ENCODE results near the gene TMEM129. TPM values are rescaled to one million over a fixed set of nuclear protein-coding genes. Genes with fewer than 3 reads are reported as not detected.

The TMEM129 gene
- total RNA-seq, 1 experiment from 2014 or later = 41.2 TPM

DNA sequence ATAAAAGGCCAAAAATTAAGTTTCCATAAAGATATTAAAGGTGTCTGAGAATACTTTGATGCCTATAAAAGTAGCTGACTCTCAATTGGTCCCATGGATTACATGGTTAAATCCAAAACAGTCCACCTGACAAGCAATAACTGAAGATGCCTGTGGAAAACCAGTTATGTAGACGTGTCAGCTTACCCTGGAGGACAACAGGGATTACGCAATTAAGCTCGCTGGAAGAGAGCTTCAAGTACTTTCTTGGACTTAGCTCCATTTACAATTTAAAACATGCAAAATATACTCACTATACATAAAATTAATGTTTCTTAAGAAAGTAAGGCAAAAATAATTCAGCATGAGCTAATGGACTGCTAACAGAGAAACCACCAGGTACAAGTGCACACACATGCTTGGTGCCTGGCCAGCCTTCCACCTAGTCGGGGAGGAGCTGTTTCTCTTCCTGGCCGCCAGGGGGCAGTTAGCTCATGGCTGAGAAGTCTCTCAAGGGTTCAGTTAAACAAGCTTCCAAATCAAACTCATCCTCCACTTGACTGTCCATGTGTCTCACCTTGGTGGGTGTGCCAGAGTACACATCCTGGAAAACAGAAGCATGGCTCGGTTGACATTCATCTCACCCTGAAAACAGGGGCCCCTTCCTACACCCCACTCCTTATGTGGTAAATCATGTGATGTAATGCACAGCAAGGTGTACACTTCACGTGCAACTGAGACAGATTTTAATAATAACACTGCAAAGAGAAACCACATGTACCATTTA lies 27.8 kb downstream of the TMEM129 start:
- CTCF ChIA-PET = interaction anchor here (0.5 to 1.4 kb wide), 7 partner anchors 17 to 706 kb away, joined by 3 to 14 read pairs (median 4); no protein-coding TSS in a partner anchor
- H3K9me3 ChIP-seq (ENCODE audit: insufficient read depth, low read depth) = no peaks in the 10 kb centered on the region
- H3K4me2 ChIP-seq = no peak overlapping the region
- no peak overlapping the region for H3K4me3 ChIP-seq
- no peak overlapping the region for H2AFZ ChIP-seq
- POLR2A ChIA-PET (ENCODE audit: unreplicated experiment) = interaction anchor here (0.6 to 0.7 kb wide), 2 partner anchors 28 to 34 kb away, joined by 4 read pairs; partner anchors contain the start of genes TACC3 and TMEM129
- H3F3A ChIP-seq (ENCODE audit: insufficient read depth, low read depth) = peaks cover 54% of the 10 kb centered on the region
- H3K27me3 ChIP-seq (ENCODE audit: insufficient read depth, low read depth) = no peaks in the 10 kb centered on the region
- BruUV-seq (replicated peaks) = no TSS peak
- no peaks in the 10 kb centered on the region; the same call in 1 of the 2 replicates for H4K20me1 ChIP-seq (ENCODE audit: insufficient read depth)
- no peak overlapping the region; the same call in 1 of the 2 replicates for H3K27ac ChIP-seq
- H3K9me2 ChIP-seq (ENCODE audit: insufficient read depth) = no peaks in the 10 kb centered on the region
- peak; percentile 60 to 76 for DNase-seq
- H3K36me3 ChIP-seq (ENCODE audit: low read depth) = peaks cover 26% of the 10 kb centered on the region; the same call in 1 of the 2 replicates
- no peaks in the 10 kb centered on the region for H3K79me2 ChIP-seq (ENCODE audit: low read depth)
- no peaks in the 10 kb centered on the region for H3K4me1 ChIP-seq (replicated peaks; ENCODE audit: insufficient read depth)
- TF ChIP-seq, protein P1, sequence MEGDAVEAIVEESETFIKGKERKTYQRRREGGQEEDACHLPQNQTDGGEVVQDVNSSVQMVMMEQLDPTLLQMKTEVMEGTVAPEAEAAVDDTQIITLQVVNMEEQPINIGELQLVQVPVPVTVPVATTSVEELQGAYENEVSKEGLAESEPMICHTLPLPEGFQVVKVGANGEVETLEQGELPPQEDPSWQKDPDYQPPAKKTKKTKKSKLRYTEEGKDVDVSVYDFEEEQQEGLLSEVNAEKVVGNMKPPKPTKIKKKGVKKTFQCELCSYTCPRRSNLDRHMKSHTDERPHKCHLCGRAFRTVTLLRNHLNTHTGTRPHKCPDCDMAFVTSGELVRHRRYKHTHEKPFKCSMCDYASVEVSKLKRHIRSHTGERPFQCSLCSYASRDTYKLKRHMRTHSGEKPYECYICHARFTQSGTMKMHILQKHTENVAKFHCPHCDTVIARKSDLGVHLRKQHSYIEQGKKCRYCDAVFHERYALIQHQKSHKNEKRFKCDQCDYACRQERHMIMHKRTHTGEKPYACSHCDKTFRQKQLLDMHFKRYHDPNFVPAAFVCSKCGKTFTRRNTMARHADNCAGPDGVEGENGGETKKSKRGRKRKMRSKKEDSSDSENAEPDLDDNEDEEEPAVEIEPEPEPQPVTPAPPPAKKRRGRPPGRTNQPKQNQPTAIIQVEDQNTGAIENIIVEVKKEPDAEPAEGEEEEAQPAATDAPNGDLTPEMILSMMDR (conservative IDR thresholded peaks at IDR 0.05) = peak; percentile 93
- TF ChIP-seq EZH2 (IDR thresholded peaks at IDR 0.05; ENCODE audit: low read depth) = no peak
- intact Hi-C loops (cut with micrococcal nuclease; ENCODE audit: unreplicated experiment) = loop anchor here (1.0 kb wide), 2 partner anchors 33 to 117 kb away; no protein-coding TSS in a partner anchor

DNA sequence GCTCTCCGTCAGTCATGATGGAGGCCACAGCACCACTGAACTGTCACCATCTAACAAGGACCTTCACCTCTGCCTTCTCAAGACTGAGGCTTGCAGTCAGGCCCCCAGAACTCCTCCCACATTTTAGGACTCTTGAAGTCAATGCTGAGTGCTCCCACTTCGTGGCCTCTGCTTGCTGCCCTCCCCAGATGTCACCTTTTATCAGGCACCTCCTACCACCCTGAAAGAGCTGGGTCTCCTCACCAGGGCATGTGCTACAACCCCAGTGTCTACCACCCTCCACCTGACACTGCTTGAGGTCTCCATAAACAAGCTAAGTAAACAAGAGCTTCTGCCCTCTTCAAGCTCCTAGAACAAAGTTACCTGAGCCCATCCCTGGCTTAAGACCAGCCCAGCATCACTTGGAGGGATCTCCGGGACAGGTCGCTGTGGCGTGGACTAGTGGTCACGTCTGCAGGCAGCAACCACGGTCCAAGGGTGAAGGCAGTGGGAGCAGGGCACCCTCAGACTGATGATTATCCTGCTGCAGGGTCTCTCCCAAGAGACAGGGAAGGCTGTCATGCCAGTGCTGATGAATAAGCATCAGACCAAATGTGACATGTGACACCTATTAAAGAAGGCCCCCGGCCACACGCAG lies 29.3 kb downstream of the TMEM129 start:
- Histone ChIP-seq H3K4me2 (no peak overlapping the region), H3K27ac (no peak overlapping the region), H4K20me1 (ENCODE audit: insufficient read depth) (no peaks in the 10 kb centered on the region; the same call in 1 of the 2 replicates), H3K79me2 (ENCODE audit: low read depth) (no peaks in the 10 kb centered on the region), H3K9me2 (ENCODE audit: insufficient read depth) (no peaks in the 10 kb centered on the region), H3K27me3 (ENCODE audit: insufficient read depth, low read depth) (no peaks in the 10 kb centered on the region), H3K9me3 (ENCODE audit: insufficient read depth, low read depth) (no peaks in the 10 kb centered on the region), H3K4me3 (no peak overlapping the region), H3F3A (ENCODE audit: insufficient read depth, low read depth) (peaks cover 51% of the 10 kb centered on the region), H3K4me1 (replicated peaks; ENCODE audit: insufficient read depth) (no peaks in the 10 kb centered on the region), H3K36me3 (ENCODE audit: low read depth) (peaks cover 24% of the 10 kb centered on the region; the same call in 1 of the 2 replicates), H2AFZ (no peak overlapping the region)
- BruUV-seq (replicated peaks) = no TSS peak
- TF ChIP-seq EZH2 (IDR thresholded peaks at IDR 0.05; ENCODE audit: low read depth) = no peak
- TF ChIP-seq, protein P1 (conservative IDR thresholded peaks at IDR 0.05) = no peak
- intact Hi-C loops (cut with micrococcal nuclease; ENCODE audit: unreplicated experiment) = no loop called here
- POLR2A ChIA-PET (ENCODE audit: unreplicated experiment) = no interaction called here
- CTCF ChIA-PET = interaction anchor here (0.5 kb wide), 1 partner anchor 12 kb away, joined by 8 read pairs; no protein-coding TSS in a partner anchor
- DNase-seq = no peak

DNA sequence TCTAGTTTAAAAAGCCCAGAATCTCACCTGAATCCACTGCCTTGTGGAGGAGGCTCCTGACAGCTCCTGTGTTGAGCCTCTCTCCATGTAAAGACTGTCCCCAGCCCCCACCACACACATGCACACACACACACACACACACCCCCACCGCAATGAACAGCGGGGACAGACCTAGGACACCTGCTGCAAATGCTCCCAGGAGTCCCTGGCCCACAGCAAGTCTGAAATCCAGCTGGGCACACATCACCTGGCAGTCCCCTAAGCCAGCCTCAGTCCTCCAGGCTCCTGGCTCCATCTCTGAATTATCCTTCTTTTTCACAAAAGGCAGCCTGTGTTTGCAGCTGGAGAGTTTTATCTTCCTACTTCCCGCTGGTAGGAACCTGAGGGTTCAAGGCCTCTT lies 30.4 kb downstream of the TMEM129 start:
- no peak for DNase-seq
- BruUV-seq (replicated peaks) = no TSS peak
- Histone ChIP-seq H4K20me1 (ENCODE audit: insufficient read depth) (no peaks in the 10 kb centered on the region; the same call in 1 of the 2 replicates), H3K9me3 (ENCODE audit: insufficient read depth, low read depth) (no peaks in the 10 kb centered on the region), H3F3A (ENCODE audit: insufficient read depth, low read depth) (peaks cover 60% of the 10 kb centered on the region), H3K4me1 (replicated peaks; ENCODE audit: insufficient read depth) (no peaks in the 10 kb centered on the region), H3K9me2 (ENCODE audit: insufficient read depth) (no peaks in the 10 kb centered on the region), H3K79me2 (ENCODE audit: low read depth) (no peaks in the 10 kb centered on the region), H3K4me2 (no peak overlapping the region), H3K27ac (no peak overlapping the region), H3K27me3 (ENCODE audit: insufficient read depth, low read depth) (no peaks in the 10 kb centered on the region), H3K36me3 (ENCODE audit: low read depth) (peaks cover 21% of the 10 kb centered on the region; the same call in 1 of the 2 replicates), H2AFZ (no peak overlapping the region), H3K4me3 (no peak overlapping the region)
- TF ChIP-seq, protein P1 (conservative IDR thresholded peaks at IDR 0.05) = no peak
- TF ChIP-seq EZH2 (IDR thresholded peaks at IDR 0.05; ENCODE audit: low read depth) = no peak
- ChIA-PET CTCF (no interaction called here), POLR2A (ENCODE audit: unreplicated experiment) (no interaction called here)
- intact Hi-C loops (cut with micrococcal nuclease; ENCODE audit: unreplicated experiment) = no loop called here

Measured in PC-9 (cell line).